PC-3 (cell line): ENCODE data around the gene FBXW7. TPM values are rescaled to one million over a fixed set of nuclear protein-coding genes. Genes with fewer than 3 reads are reported as not detected.

Experiments used
- ATAC-seq: fragments of 200-7000 bp; cut with Tn5 transposase; 2 replicates; pipeline ENCODE4 v1.9.1; 2020; ENCODE audit warnings: mild to moderate bottlenecking, moderate library complexity
- BruUV-seq: library from RNA; stranded (reverse); fragments of 400-500 nt; replicated peaks from 2 replicates; lab custom pipeline; 2021; lab: Mats Ljungman, UMichigan
- CTCF ChIA-PET: fragments of 300-600 bp; sonication (Branson Sonifier 250); formaldehyde crosslinking; loops from one replicate; lab custom pipeline; 2022; ENCODE audit warnings: antibody characterized with exemption; lab: Charles Lee
- POLR2A ChIA-PET: fragments of 300-600 bp; sonication (Branson Sonifier 250); formaldehyde crosslinking; loops from one replicate; lab custom pipeline; 2022; ENCODE audit warnings: antibody characterized with exemption; ENCODE audit not compliant: unreplicated experiment; lab: Charles Lee
- DNase-seq: peaks from one replicate; pipeline ENCODE4 v3.0.0-alpha.2; 2015
- H2AFZ ChIP-seq: fragments of 300-600 bp; sonication (generic); 2 replicates; pipeline ENCODE4 v1.6.0; 2016; ENCODE audit warnings: antibody characterized with exemption, low read length
- H3F3A ChIP-seq: fragments of 300-600 bp; sonication (generic); one replicate; pipeline ENCODE4 v1.6.0; 2017; ENCODE audit warnings: antibody characterized with exemption, low read length, control low read depth, mild to moderate bottlenecking; ENCODE audit not compliant: unreplicated experiment
- H3K27ac ChIP-seq: fragments of 300-600 bp; sonication (generic); 2 replicates; pipeline ENCODE4 v1.5.1; 2016; ENCODE audit warnings: mild to moderate bottlenecking, low read length
- H3K27me3 ChIP-seq: fragments of 300-600 bp; sonication (generic); 2 replicates; pipeline ENCODE4 v1.6.1; 2016; ENCODE audit warnings: low read length, mixed read lengths
- H3K36me3 ChIP-seq: fragments of 300-600 bp; sonication (generic); 2 replicates; pipeline ENCODE4 v1.6.1; 2016; ENCODE audit warnings: low read depth, mixed run types, low read length, mixed read lengths
- H3K4me1 ChIP-seq: fragments of 300-600 bp; sonication (generic); 2 replicates; pipeline ENCODE4 v1.5.1; 2016; ENCODE audit warnings: low read length; ENCODE audit not compliant: insufficient read depth
- H3K4me2 ChIP-seq: fragments of 300-600 bp; sonication (generic); 2 replicates; pipeline ENCODE4 v1.6.0; 2016; ENCODE audit warnings: low read length
- H3K4me3 ChIP-seq: fragments of 300-600 bp; sonication (generic); 2 replicates; pipeline ENCODE4 v1.5.1; 2016; ENCODE audit warnings: mild to moderate bottlenecking, low read length, mixed read lengths
- H3K79me2 ChIP-seq: fragments of 300-600 bp; sonication (generic); 2 replicates; pipeline ENCODE4 v1.6.1; 2017; ENCODE audit warnings: low read length, mixed read lengths
- H3K9ac ChIP-seq: fragments of 300-600 bp; sonication (generic); 2 replicates; pipeline ENCODE4 v1.6.0; 2016; ENCODE audit warnings: mild to moderate bottlenecking, low read length
- H3K9me2 ChIP-seq: fragments of 300-600 bp; sonication (generic); replicated peaks from 2 replicates; pipeline ENCODE4 v1.6.1; 2016; ENCODE audit warnings: mixed run types, low read length, mixed read lengths
- H3K9me3 ChIP-seq: fragments of 300-600 bp; sonication (generic); 2 replicates; pipeline ENCODE4 v1.6.1; 2016; ENCODE audit warnings: low read length, mixed read lengths
- H4K20me1 ChIP-seq: fragments of 300-600 bp; sonication (generic); 2 replicates; pipeline ENCODE4 v1.6.1; 2016; ENCODE audit warnings: low read length, mixed read lengths
- EZH2 ChIP-seq: fragments of 300-600 bp; sonication (generic); IDR thresholded peaks from one replicate; pipeline ENCODE4 v1.6.1; 2017; ENCODE audit warnings: antibody characterized with exemption, mild to moderate bottlenecking, low read length; ENCODE audit not compliant: unreplicated experiment
- EZH2phosphoT487 ChIP-seq: fragments of 300-600 bp; sonication (generic); IDR thresholded peaks from 2 replicates; pipeline ENCODE4 v1.6.1; 2018; ENCODE audit warnings: mild to moderate bottlenecking, antibody characterized with exemption, low read length, borderline replicate concordance
- intact Hi-C: fragments of 100-400 bp; cut with micrococcal nuclease; formaldehyde crosslinking; loops from 2 replicates; pipeline ENCODE4 v1.9.0; 2023
- total RNA-seq: library from RNA; depleted of rRNA; stranded (reverse); fragments of >200 nt; gene quantifications from 2 replicates; pipeline ENCODE4 v1.2.3, GENCODE V29; 2014
- TF ChIP-seq, protein P1 (sequence below): fragments of 300-600 bp; sonication (generic); conservative IDR thresholded peaks from 2 replicates; pipeline ENCODE4 v1.5.1; 2017; ENCODE audit warnings: antibody characterized with exemption, low read depth, mild to moderate bottlenecking, low read length

The FBXW7 gene
- total RNA-seq, 1 experiment from 2014 or later, result 24.3 TPM

DNA sequence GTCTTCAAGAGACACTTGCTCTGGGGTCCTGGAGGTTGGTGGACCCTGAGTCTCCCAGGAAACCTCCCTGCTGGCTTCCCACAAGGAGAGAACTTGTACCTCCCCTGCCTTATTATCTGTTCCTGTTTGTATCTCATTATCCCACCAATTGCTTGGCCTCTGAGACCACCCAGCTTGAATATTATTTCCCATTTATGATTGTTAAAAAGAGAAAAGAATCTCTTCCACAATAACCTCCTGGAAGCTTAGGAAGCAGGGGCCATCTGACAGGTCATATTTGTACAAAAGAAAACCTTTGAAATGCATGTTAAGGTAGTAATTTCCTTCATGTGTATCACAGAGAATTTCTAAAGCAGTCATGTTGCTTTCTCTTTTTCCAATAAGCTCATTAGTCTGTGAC, 239.5 kb downstream of the FBXW7 start:
- H3K9me3 ChIP-seq, result no peaks in the 10 kb centered on the region
- H3K27ac ChIP-seq, result no peak overlapping the region
- no peak for DNase-seq
- no peaks in the 10 kb centered on the region for H3K4me1 ChIP-seq
- H3K4me3 ChIP-seq, result no peak overlapping the region
- ChIA-PET CTCF (no interaction called here), POLR2A (interaction anchor here (0.5 kb wide), 1 partner anchor 23 kb away, joined by 3 read pairs; no protein-coding TSS in a partner anchor)
- no peaks in the 10 kb centered on the region for H3K27me3 ChIP-seq
- H3K9me2 ChIP-seq, result no peaks in the 10 kb centered on the region
- intact Hi-C loops, result no loop called here
- no peaks in the 10 kb centered on the region for H4K20me1 ChIP-seq
- H3K9ac ChIP-seq, result no peak overlapping the region
- no peaks in the 10 kb centered on the region for H3F3A ChIP-seq
- TF ChIP-seq EZH2phosphoT487 (no peak), EZH2 (no peak)
- TF ChIP-seq, protein P1, sequence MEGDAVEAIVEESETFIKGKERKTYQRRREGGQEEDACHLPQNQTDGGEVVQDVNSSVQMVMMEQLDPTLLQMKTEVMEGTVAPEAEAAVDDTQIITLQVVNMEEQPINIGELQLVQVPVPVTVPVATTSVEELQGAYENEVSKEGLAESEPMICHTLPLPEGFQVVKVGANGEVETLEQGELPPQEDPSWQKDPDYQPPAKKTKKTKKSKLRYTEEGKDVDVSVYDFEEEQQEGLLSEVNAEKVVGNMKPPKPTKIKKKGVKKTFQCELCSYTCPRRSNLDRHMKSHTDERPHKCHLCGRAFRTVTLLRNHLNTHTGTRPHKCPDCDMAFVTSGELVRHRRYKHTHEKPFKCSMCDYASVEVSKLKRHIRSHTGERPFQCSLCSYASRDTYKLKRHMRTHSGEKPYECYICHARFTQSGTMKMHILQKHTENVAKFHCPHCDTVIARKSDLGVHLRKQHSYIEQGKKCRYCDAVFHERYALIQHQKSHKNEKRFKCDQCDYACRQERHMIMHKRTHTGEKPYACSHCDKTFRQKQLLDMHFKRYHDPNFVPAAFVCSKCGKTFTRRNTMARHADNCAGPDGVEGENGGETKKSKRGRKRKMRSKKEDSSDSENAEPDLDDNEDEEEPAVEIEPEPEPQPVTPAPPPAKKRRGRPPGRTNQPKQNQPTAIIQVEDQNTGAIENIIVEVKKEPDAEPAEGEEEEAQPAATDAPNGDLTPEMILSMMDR, result no peak
- no peaks in the 10 kb centered on the region for H3K36me3 ChIP-seq
- no TSS peak for BruUV-seq
- ATAC-seq, result no peak
- H3K79me2 ChIP-seq, result no peaks in the 10 kb centered on the region
- H2AFZ ChIP-seq, result no peak overlapping the region
- H3K4me2 ChIP-seq, result no peak overlapping the region

DNA sequence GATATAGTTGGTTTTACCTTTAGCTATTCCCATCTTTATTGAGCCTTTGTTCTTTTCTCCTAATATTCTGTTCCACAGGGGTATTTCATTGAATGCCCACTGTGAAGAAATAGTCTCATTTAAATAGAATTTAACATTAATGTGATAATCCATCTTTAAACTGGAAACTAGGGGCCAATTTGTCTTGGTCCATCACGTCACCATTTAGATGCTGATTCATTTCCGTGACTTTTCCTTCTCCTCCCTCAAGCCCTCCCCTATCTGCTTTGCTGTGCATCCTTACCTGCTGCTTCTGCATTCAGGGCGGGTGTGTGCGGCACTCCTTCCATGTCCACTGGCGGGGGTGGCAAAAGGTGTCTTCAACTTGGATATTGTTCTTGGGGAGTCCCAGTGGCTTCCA, 241.1 kb downstream of the FBXW7 start:
- Histone ChIP-seq H3K4me3 (no peak overlapping the region), H3K9me2 (no peaks in the 10 kb centered on the region), H3K27me3 (no peaks in the 10 kb centered on the region), H3K27ac (no peak overlapping the region), H3K4me2 (no peak overlapping the region), H3K79me2 (no peaks in the 10 kb centered on the region), H3K9ac (no peak overlapping the region), H3K36me3 (no peaks in the 10 kb centered on the region), H2AFZ (no peak overlapping the region), H4K20me1 (no peaks in the 10 kb centered on the region), H3K9me3 (no peaks in the 10 kb centered on the region), H3K4me1 (no peaks in the 10 kb centered on the region), H3F3A (no peaks in the 10 kb centered on the region)
- TF ChIP-seq EZH2 (no peak), EZH2phosphoT487 (no peak)
- TF ChIP-seq, protein P1, result no peak
- ChIA-PET CTCF (no interaction called here), POLR2A (no interaction called here)
- BruUV-seq, result no TSS peak
- ATAC-seq, result no peak
- intact Hi-C loops, result no loop called here
- DNase-seq, result no peak

DNA sequence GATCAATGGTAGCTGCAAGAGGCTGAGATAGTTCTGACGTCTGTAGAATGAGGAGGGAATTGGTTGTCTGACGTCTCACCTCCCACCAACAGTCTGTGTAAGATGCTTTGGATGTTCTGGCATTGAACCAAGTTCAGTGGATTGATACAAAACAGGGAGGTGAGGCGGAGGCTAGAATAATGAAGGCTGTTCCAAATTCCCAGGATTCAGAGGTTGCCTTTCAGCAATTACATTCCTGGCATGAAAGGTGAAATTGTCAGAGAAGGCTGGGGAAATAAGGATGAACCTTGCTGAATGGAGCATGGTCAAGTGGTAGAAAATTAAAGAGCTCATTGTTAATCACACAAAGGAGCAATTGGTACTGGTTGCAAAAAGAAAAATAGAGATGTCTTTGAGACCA, 241.6 kb downstream of the FBXW7 start:
- Histone ChIP-seq H2AFZ (no peak overlapping the region), H3F3A (no peaks in the 10 kb centered on the region), H3K4me2 (no peak overlapping the region), H3K9me3 (no peaks in the 10 kb centered on the region), H3K27ac (no peak overlapping the region), H3K79me2 (no peaks in the 10 kb centered on the region), H3K4me3 (no peak overlapping the region), H3K27me3 (no peaks in the 10 kb centered on the region), H3K9me2 (no peaks in the 10 kb centered on the region), H3K9ac (no peak overlapping the region), H3K36me3 (no peaks in the 10 kb centered on the region), H3K4me1 (no peaks in the 10 kb centered on the region), H4K20me1 (no peaks in the 10 kb centered on the region)
- ATAC-seq (no peak), DNase-seq (no peak)
- CTCF ChIA-PET, result no interaction called here
- intact Hi-C loops, result no loop called here
- no TSS peak for BruUV-seq
- POLR2A ChIA-PET, result no interaction called here
- TF ChIP-seq, protein P1, result no peak
- TF ChIP-seq EZH2 (no peak), EZH2phosphoT487 (no peak)
